ENCODE measurements around the gene TPPP3. TPM values are rescaled to one million over a fixed set of nuclear protein-coding genes. Genes with fewer than 3 reads are reported as not detected.
A peak's percentile ranks its signal among the peaks of the same experiment; 100 is the strongest.

TPPP3 gene
- total RNA-seq, 2 experiments from 2014 or later = not detected

GRCh38 chr16:67399218-67399733, 6.0 kb upstream of the TPPP3 start:
- no peak overlapping the region for H3K27ac Mint-ChIP-seq

GRCh38 chr16:67398546-67399217, 5.4 kb upstream of the TPPP3 start:
- H3K36me3 Mint-ChIP-seq (ENCODE audit: low read depth) = no peaks in the 10 kb centered on the region
- H3K27me3 Mint-ChIP-seq (ENCODE audit: low read depth) = peaks cover 20% of the 10 kb centered on the region
- no peaks in the 10 kb centered on the region for H3K9me3 Mint-ChIP-seq
- no peak overlapping the region for H3K27ac Mint-ChIP-seq
- CTCF ChIA-PET = interaction anchor here (0.7 to 3.1 kb wide), 12 partner anchors 27 to 175 kb away, joined by 3 to 19 read pairs (median 5); partner anchors contain the start of genes KCTD19 and LRRC36
- H3K4me3 Mint-ChIP-seq = no peak overlapping the region
- H3K4me1 Mint-ChIP-seq (ENCODE audit: low read depth) = peaks cover 7% of the 10 kb centered on the region
- DNase-seq = no peak
- intact Hi-C loops (cut with micrococcal nuclease) = loop anchor here (1.0 to 10.0 kb wide), 4 partner anchors 49 to 244 kb away; partner anchors contain the start of genes B3GNT9, FBXL8, PLEKHG4 and TRADD

More at GRCh38 chr16:67399218-67399733, 6.0 kb upstream of the TPPP3 start:
- Mint-ChIP-seq H3K4me3 (no peak overlapping the region), H3K27me3 (ENCODE audit: low read depth) (peaks cover 14% of the 10 kb centered on the region), H3K4me1 (ENCODE audit: low read depth) (peaks cover 4% of the 10 kb centered on the region), H3K36me3 (ENCODE audit: low read depth) (no peaks in the 10 kb centered on the region), H3K9me3 (no peaks in the 10 kb centered on the region)
- DNase-seq = peak; percentile 59
- intact Hi-C loops (cut with micrococcal nuclease) = loop anchor here (1.0 to 10.0 kb wide), 4 partner anchors 50 to 244 kb away; partner anchors contain the start of genes B3GNT9, FBXL8, PLEKHG4 and TRADD
- CTCF ChIA-PET = interaction anchor here (0.5 to 3.1 kb wide), 34 partner anchors 9 to 176 kb away, joined by 3 to 19 read pairs (median 4); partner anchors contain the start of genes FHOD1, KCTD19, LRRC36 and TMEM208

GRCh38 chr16:67397812-67398545, 4.7 kb upstream of the TPPP3 start:
- Mint-ChIP-seq H3K4me3 (no peak overlapping the region), H3K4me1 (ENCODE audit: low read depth) (peaks cover 7% of the 10 kb centered on the region), H3K9me3 (no peaks in the 10 kb centered on the region), H3K27me3 (ENCODE audit: low read depth) (peaks cover 20% of the 10 kb centered on the region), H3K36me3 (ENCODE audit: low read depth) (no peaks in the 10 kb centered on the region), H3K27ac (no peak overlapping the region)
- CTCF ChIA-PET = interaction anchor here (0.6 to 3.1 kb wide), 11 partner anchors 30 to 193 kb away, joined by 3 to 19 read pairs (median 4); partner anchors contain the start of genes KCTD19 and LRRC36
- no peak for DNase-seq
- intact Hi-C loops (cut with micrococcal nuclease) = loop anchor here (10.0 kb wide), 1 partner anchor 243 kb away; the partner anchor contains the start of genes B3GNT9, FBXL8 and TRADD

GRCh38 chr16:67397036-67397801, 3.9 kb upstream of the TPPP3 start:
- no peaks in the 10 kb centered on the region for H3K36me3 Mint-ChIP-seq (ENCODE audit: low read depth)
- no peak overlapping the region for H3K27ac Mint-ChIP-seq
- no peak for DNase-seq
- peaks cover 20% of the 10 kb centered on the region for H3K27me3 Mint-ChIP-seq (ENCODE audit: low read depth)
- intact Hi-C loops (cut with micrococcal nuclease) = loop anchor here (10.0 kb wide), 1 partner anchor 242 kb away; the partner anchor contains the start of genes B3GNT9, FBXL8 and TRADD
- no peak overlapping the region for H3K4me3 Mint-ChIP-seq
- H3K9me3 Mint-ChIP-seq = no peaks in the 10 kb centered on the region
- H3K4me1 Mint-ChIP-seq (ENCODE audit: low read depth) = peaks cover 7% of the 10 kb centered on the region
- CTCF ChIA-PET = interaction anchor here (0.8 to 1.3 kb wide), 4 partner anchors 31 to 192 kb away, joined by 3 to 4 read pairs (median 4); no protein-coding TSS in a partner anchor

GRCh38 chr16:67396159-67397035, 3.1 kb upstream of the TPPP3 start:
- Mint-ChIP-seq H3K9me3 (no peaks in the 10 kb centered on the region), H3K4me3 (no peak overlapping the region), H3K27me3 (ENCODE audit: low read depth) (peaks cover 20% of the 10 kb centered on the region), H3K4me1 (ENCODE audit: low read depth) (peaks cover 7% of the 10 kb centered on the region), H3K36me3 (ENCODE audit: low read depth) (no peaks in the 10 kb centered on the region), H3K27ac (no peak overlapping the region)
- intact Hi-C loops (cut with micrococcal nuclease) = loop anchor here (10.0 kb wide), 1 partner anchor 242 kb away; the partner anchor contains the start of genes B3GNT9, FBXL8 and TRADD
- CTCF ChIA-PET = no interaction called here
- no peak for DNase-seq

- Mint-ChIP-seq H3K4me1 (ENCODE audit: low read depth) (peaks cover 7% of the 10 kb centered on the region), H3K27me3 (ENCODE audit: low read depth) (peaks cover 20% of the 10 kb centered on the region), H3K36me3 (ENCODE audit: low read depth) (no peaks in the 10 kb centered on the region), H3K4me3 (no peak overlapping the region), H3K27ac (no peak overlapping the region), H3K9me3 (no peaks in the 10 kb centered on the region)
- intact Hi-C loops (cut with micrococcal nuclease) = loop anchor here (10.0 kb wide), 1 partner anchor 241 kb away; the partner anchor contains the start of genes B3GNT9, FBXL8 and TRADD
- CTCF ChIA-PET = interaction anchor here (1.3 kb wide), 1 partner anchor 117 kb away, joined by 6 read pairs; the partner anchor contains the start of gene PLEKHG4
- DNase-seq = no peak
These were observed 2.3 kb upstream of the TPPP3 start for GRCh38 chr16:67395458-67396158.

GRCh38 chr16:67395105-67395457, 1.8 kb upstream of the TPPP3 start:
- CTCF ChIA-PET = interaction anchor here (0.5 to 1.3 kb wide), 2 partner anchors 117 to 127 kb away, joined by 3 to 6 read pairs; partner anchors contain the start of gene PLEKHG4
- intact Hi-C loops (cut with micrococcal nuclease) = loop anchor here (10.0 kb wide), 1 partner anchor 240 kb away; the partner anchor contains the start of genes B3GNT9, FBXL8 and TRADD
- peaks cover 20% of the 10 kb centered on the region for H3K27me3 Mint-ChIP-seq (ENCODE audit: low read depth)

GRCh38 chr16:67394155-67395104, 1.1 kb upstream of the TPPP3 start:
- Mint-ChIP-seq H3K4me1 (ENCODE audit: low read depth) (peaks cover 7% of the 10 kb centered on the region), H3K36me3 (ENCODE audit: low read depth) (no peaks in the 10 kb centered on the region), H3K27me3 (ENCODE audit: low read depth) (peaks cover 20% of the 10 kb centered on the region), H3K9me3 (no peaks in the 10 kb centered on the region), H3K27ac (no peak overlapping the region), H3K4me3 (peak overlapping the region; percentile 15)
- CTCF ChIA-PET = interaction anchor here (0.5 to 1.8 kb wide), 7 partner anchors 13 to 126 kb away, joined by 3 to 6 read pairs (median 3); partner anchors contain the start of gene PLEKHG4
- DNase-seq = no peak
- intact Hi-C loops (cut with micrococcal nuclease) = loop anchor here (10.0 kb wide), 1 partner anchor 240 kb away; the partner anchor contains the start of genes B3GNT9, FBXL8 and TRADD

More at GRCh38 chr16:67395105-67395457, 1.8 kb upstream of the TPPP3 start:
- H3K4me3 Mint-ChIP-seq = no peak overlapping the region
- no peaks in the 10 kb centered on the region for H3K36me3 Mint-ChIP-seq (ENCODE audit: low read depth)
- peaks cover 7% of the 10 kb centered on the region for H3K4me1 Mint-ChIP-seq (ENCODE audit: low read depth)
- no peaks in the 10 kb centered on the region for H3K9me3 Mint-ChIP-seq
- H3K27ac Mint-ChIP-seq = no peak overlapping the region
- DNase-seq = no peak

GRCh38 chr16:67393788-67394154, 473 bp upstream of the TPPP3 start:
- Mint-ChIP-seq H3K27me3 (ENCODE audit: low read depth) (peaks cover 20% of the 10 kb centered on the region), H3K27ac (no peak overlapping the region), H3K36me3 (ENCODE audit: low read depth) (no peaks in the 10 kb centered on the region), H3K4me3 (peak overlapping the region; percentile 15), H3K9me3 (no peaks in the 10 kb centered on the region), H3K4me1 (ENCODE audit: low read depth) (peaks cover 7% of the 10 kb centered on the region)
- DNase-seq = no peak
- intact Hi-C loops (cut with micrococcal nuclease) = loop anchor here (1.0 to 10.0 kb wide), 2 partner anchors 239 to 375 kb away; partner anchors contain the start of genes B3GNT9, FBXL8 and TRADD
- CTCF ChIA-PET = interaction anchor here (1.0 to 1.8 kb wide), 5 partner anchors 13 to 116 kb away, joined by 3 to 6 read pairs (median 3); no protein-coding TSS in a partner anchor
